ENCODE results near the gene VASH2.

Gene VASH2

DNA sequence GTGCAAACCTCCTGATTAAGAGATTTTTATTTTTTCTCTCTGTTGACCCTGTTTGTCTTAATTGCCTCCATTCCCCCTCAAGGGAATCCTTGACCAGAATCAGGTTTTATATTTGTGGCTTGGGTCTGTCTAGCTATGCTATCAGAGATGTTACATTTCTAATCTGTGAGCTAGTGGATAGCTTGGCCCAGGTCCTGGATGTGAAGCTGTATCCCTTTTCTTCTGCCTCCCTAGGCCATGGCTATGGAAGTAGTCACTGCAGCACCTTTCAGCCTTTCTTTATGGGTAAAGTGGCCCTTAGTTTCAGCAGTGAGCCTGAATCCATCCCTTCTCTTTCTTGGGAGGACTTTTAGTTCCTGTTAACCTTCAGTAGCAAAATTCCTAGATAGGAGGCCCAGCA is 82.3 kb downstream of the VASH2 start:
- Histone ChIP-seq H2AFZ (ENCODE audit: low read length) (no peak overlapping the region), H4K20me1 (ENCODE audit: insufficient read depth, low read length) (no peaks in the 10 kb centered on the region), H3F3A (ENCODE audit: insufficient read depth, low read length) (no peaks in the 10 kb centered on the region), H3K79me2 (ENCODE audit: insufficient read depth, low read length) (no peaks in the 10 kb centered on the region), H3K27me3 (ENCODE audit: insufficient read depth, low read length) (peaks cover 4% of the 10 kb centered on the region; the same call in 1 of the 2 replicates), H3K4me3 (ENCODE audit: low read depth, low read length, poor library complexity, severe bottlenecking) (no peak overlapping the region), H3K4me1 (ENCODE audit: insufficient read depth, low read length, severe bottlenecking) (no peaks in the 10 kb centered on the region), H3K36me3 (ENCODE audit: insufficient read depth, low read length) (no peaks in the 10 kb centered on the region), H3K9me2 (ENCODE audit: low read depth, low read length) (no peaks in the 10 kb centered on the region), H3K4me2 (ENCODE audit: low read length) (no peak overlapping the region), H3K27ac (ENCODE audit: low read depth, low read length, poor library complexity, severe bottlenecking) (no peak overlapping the region), H3K9ac (ENCODE audit: low read length) (no peak overlapping the region), H3K9me3 (ENCODE audit: low read length) (no peaks in the 10 kb centered on the region)
- TF ChIP-seq CTCF (IDR thresholded peaks at IDR 0.05; ENCODE audit: low read length) (no peak), EZH2 (IDR thresholded peaks at IDR 0.05; ENCODE audit: borderline replicate concordance, low read length) (no peak)

- Histone ChIP-seq H3K4me1 (ENCODE audit: insufficient read depth, low read length, severe bottlenecking) (no peaks in the 10 kb centered on the region), H3K79me2 (ENCODE audit: insufficient read depth, low read length) (no peaks in the 10 kb centered on the region), H3K4me2 (ENCODE audit: low read length) (no peak overlapping the region), H3K27ac (ENCODE audit: low read depth, low read length, poor library complexity, severe bottlenecking) (no peak overlapping the region), H3K9me3 (ENCODE audit: low read length) (no peaks in the 10 kb centered on the region), H3K36me3 (ENCODE audit: insufficient read depth, low read length) (no peaks in the 10 kb centered on the region), H4K20me1 (ENCODE audit: insufficient read depth, low read length) (no peaks in the 10 kb centered on the region), H3K9ac (ENCODE audit: low read length) (no peak overlapping the region), H3F3A (ENCODE audit: insufficient read depth, low read length) (no peaks in the 10 kb centered on the region), H3K4me3 (ENCODE audit: low read depth, low read length, poor library complexity, severe bottlenecking) (no peak overlapping the region), H3K9me2 (ENCODE audit: low read depth, low read length) (no peaks in the 10 kb centered on the region), H3K27me3 (ENCODE audit: insufficient read depth, low read length) (peaks cover 4% of the 10 kb centered on the region; the same call in 1 of the 2 replicates), H2AFZ (ENCODE audit: low read length) (no peak overlapping the region)
- TF ChIP-seq CTCF (IDR thresholded peaks at IDR 0.05; ENCODE audit: low read length) (no peak), EZH2 (IDR thresholded peaks at IDR 0.05; ENCODE audit: borderline replicate concordance, low read length) (no peak)
Observed at GRCh38 chr1:213034713-213035112, 84.4 kb downstream of the VASH2 start.

- H3K9ac ChIP-seq (ENCODE audit: low read length) = no peak overlapping the region
- TF ChIP-seq CTCF (IDR thresholded peaks at IDR 0.05; ENCODE audit: low read length) (no peak), EZH2 (IDR thresholded peaks at IDR 0.05; ENCODE audit: borderline replicate concordance, low read length) (no peak)
- no peak overlapping the region for H3K27ac ChIP-seq (ENCODE audit: low read depth, low read length, poor library complexity, severe bottlenecking)
- H2AFZ ChIP-seq (ENCODE audit: low read length) = no peak overlapping the region
- H3K4me1 ChIP-seq (ENCODE audit: insufficient read depth, low read length, severe bottlenecking) = no peaks in the 10 kb centered on the region
- no peaks in the 10 kb centered on the region for H3K9me2 ChIP-seq (ENCODE audit: low read depth, low read length)
- no peak overlapping the region for H3K4me3 ChIP-seq (ENCODE audit: low read depth, low read length, poor library complexity, severe bottlenecking)
- H3K4me2 ChIP-seq (ENCODE audit: low read length) = no peak overlapping the region
- H3K79me2 ChIP-seq (ENCODE audit: insufficient read depth, low read length) = no peaks in the 10 kb centered on the region
- no peaks in the 10 kb centered on the region for H3K36me3 ChIP-seq (ENCODE audit: insufficient read depth, low read length)
- no peaks in the 10 kb centered on the region for H3K9me3 ChIP-seq (ENCODE audit: low read length)
- H4K20me1 ChIP-seq (ENCODE audit: insufficient read depth, low read length) = no peaks in the 10 kb centered on the region
- peaks cover 4% of the 10 kb centered on the region; the same call in 1 of the 2 replicates for H3K27me3 ChIP-seq (ENCODE audit: insufficient read depth, low read length)
- no peaks in the 10 kb centered on the region for H3F3A ChIP-seq (ENCODE audit: insufficient read depth, low read length)
Observed at GRCh38 chr1:213035573-213035972, 85.2 kb downstream of the VASH2 start.

Data from OCI-LY1 (cell line).